Chondrocyte (in vitro differentiated cells): ENCODE measurements around the gene IL36RN. TPM values are rescaled to one million over a fixed set of nuclear protein-coding genes. Genes with fewer than 3 reads are reported as not detected.

Experiments used
- DNase-seq: peaks from one replicate; pipeline ENCODE4 v3.0.0; 2021; ENCODE audit warnings: mixed read lengths, low spot score
- H3K27ac Mint-ChIP-seq: one replicate; pipeline ENCODE4 v1.8.0; 2021; ENCODE audit warnings: mild to moderate bottlenecking, moderate library complexity, mixed read lengths; ENCODE audit not compliant: unreplicated experiment
- H3K27me3 Mint-ChIP-seq: 2 replicates; pipeline ENCODE4 v1.8.0; 2021; ENCODE audit warnings: low read depth, mixed read lengths
- H3K36me3 Mint-ChIP-seq: 2 replicates; pipeline ENCODE4 v1.8.0; 2021; ENCODE audit warnings: low read depth, mixed read lengths
- H3K4me1 Mint-ChIP-seq: 2 replicates; pipeline ENCODE4 v1.8.0; 2021; ENCODE audit warnings: low read depth, mild to moderate bottlenecking, mixed read lengths
- H3K4me3 Mint-ChIP-seq: one replicate; pipeline ENCODE4 v1.8.0; 2021; ENCODE audit warnings: mild to moderate bottlenecking, moderate library complexity, mixed read lengths; ENCODE audit not compliant: unreplicated experiment
- H3K9me3 Mint-ChIP-seq: 2 replicates; pipeline ENCODE4 v1.8.0; 2021; ENCODE audit warnings: low read depth, mixed read lengths
- total RNA-seq: library from RNA; stranded (reverse); gene quantifications from 3 replicates; pipeline ENCODE4 v1.2.1, GENCODE V29; 2021
- TF ChIP-seq, protein P1 (sequence below): fragments of 200-600 bp; sonication (generic); IDR thresholded peaks from 2 replicates; pipeline ENCODE4 v1.5.0; 2021; ENCODE audit warnings: antibody characterized with exemption, mild to moderate bottlenecking, moderate library complexity

Gene IL36RN
- total RNA-seq, 1 donor from 2014 or later = not detected

DNA sequence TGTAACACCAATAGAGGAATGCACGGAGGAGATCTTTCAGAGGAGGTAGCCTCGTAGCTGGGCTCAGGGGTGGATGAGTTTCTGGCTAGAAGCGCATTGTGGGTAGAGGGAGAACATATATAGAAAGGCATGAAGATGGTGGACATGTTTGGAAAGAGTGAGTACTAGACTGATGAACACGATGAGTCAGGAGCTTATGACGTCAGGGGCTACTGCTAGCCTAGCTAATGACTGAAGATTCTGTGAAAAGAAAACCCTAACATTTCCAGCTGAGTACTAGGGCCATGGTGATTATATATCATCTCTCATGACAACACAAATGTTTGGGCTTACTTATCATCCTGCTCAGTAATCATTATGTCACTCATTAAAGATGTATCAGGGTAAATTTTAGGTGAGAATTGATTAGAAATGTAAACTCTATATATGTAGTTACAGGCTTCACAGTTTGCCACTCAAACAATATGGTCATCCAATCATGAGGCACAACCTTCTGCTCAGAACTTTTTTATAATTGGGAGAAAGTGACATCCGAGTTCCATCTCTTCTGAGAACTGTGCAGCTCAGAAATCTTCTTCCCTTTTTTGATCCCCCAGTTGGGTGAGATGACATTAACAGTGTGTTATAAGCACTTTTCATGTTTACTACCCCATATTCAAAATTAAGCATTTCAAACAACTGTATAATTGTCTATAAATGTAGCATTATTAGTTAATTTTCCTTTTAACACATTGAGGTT is 46.2 kb downstream of the IL36RN start:
- Mint-ChIP-seq H3K4me1 (no peaks in the 10 kb centered on the region), H3K9me3 (peaks cover 15% of the 10 kb centered on the region), H3K36me3 (no peaks in the 10 kb centered on the region), H3K4me3 (no peak overlapping the region), H3K27ac (no peak overlapping the region), H3K27me3 (peaks cover 47% of the 10 kb centered on the region)
- TF ChIP-seq, protein P1, sequence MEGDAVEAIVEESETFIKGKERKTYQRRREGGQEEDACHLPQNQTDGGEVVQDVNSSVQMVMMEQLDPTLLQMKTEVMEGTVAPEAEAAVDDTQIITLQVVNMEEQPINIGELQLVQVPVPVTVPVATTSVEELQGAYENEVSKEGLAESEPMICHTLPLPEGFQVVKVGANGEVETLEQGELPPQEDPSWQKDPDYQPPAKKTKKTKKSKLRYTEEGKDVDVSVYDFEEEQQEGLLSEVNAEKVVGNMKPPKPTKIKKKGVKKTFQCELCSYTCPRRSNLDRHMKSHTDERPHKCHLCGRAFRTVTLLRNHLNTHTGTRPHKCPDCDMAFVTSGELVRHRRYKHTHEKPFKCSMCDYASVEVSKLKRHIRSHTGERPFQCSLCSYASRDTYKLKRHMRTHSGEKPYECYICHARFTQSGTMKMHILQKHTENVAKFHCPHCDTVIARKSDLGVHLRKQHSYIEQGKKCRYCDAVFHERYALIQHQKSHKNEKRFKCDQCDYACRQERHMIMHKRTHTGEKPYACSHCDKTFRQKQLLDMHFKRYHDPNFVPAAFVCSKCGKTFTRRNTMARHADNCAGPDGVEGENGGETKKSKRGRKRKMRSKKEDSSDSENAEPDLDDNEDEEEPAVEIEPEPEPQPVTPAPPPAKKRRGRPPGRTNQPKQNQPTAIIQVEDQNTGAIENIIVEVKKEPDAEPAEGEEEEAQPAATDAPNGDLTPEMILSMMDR = no peak
- no peak for DNase-seq

GRCh38 chr2:113111121-113111520 is 52.1 kb downstream of the IL36RN start:
- no peak for DNase-seq

DNA sequence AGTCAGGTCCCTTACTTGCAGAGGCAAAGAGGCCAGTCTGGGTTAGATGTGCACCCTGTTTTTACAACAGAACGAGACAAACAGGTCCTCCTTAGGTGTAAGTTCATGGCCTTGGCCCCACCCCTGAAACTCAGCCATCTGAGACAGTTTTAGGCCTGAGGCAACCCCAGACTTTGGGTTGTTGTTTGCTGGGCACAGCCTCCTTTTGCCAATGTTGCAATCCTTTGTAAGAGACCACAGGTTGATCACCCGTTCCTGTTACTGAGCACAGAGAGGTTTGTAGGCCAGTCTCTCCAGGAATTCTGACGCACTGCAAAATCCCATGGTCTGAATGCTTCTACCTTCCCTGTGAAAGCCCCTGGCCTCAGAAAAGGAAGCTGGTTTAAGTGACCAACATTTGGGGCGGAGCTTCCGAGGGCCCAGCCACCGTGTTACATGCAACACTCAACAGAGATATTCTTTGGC is 52.9 kb downstream of the IL36RN start:
- peaks cover 21% of the 10 kb centered on the region for H3K27me3 Mint-ChIP-seq
- no peaks in the 10 kb centered on the region for H3K4me1 Mint-ChIP-seq
- H3K4me3 Mint-ChIP-seq = no peak overlapping the region
- TF ChIP-seq, protein P1 = no peak
- DNase-seq = no peak
- no peak overlapping the region for H3K27ac Mint-ChIP-seq
- H3K36me3 Mint-ChIP-seq = no peaks in the 10 kb centered on the region
- peaks cover 3% of the 10 kb centered on the region for H3K9me3 Mint-ChIP-seq

More at GRCh38 chr2:113111121-113111520, 52.1 kb downstream of the IL36RN start:
- Mint-ChIP-seq H3K27ac (no peak overlapping the region), H3K4me1 (no peaks in the 10 kb centered on the region), H3K27me3 (peaks cover 22% of the 10 kb centered on the region), H3K9me3 (peaks cover 3% of the 10 kb centered on the region), H3K4me3 (no peak overlapping the region), H3K36me3 (no peaks in the 10 kb centered on the region)
- TF ChIP-seq, protein P1 = no peak

DNA sequence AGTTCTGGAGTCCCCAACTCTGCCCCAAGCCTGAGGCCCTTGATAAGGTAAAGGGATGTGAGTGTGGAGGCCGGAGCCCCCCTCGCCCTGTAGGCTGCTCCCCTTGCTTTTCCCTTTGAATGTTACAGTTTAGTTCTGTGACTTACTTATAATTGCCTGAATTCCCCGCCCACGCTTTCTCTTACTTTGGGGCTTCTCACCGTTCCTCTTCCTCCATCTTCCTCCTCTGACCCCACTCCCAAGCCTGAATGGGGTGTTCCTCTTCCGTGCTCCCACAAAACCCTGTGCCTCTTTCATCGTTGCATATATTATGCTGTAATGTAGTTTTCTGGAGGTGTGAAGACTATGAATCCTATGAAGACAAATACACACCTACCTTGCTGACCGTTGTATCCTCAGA is 53.4 kb downstream of the IL36RN start:
- no peak overlapping the region for H3K4me3 Mint-ChIP-seq
- DNase-seq = no peak
- no peaks in the 10 kb centered on the region for H3K36me3 Mint-ChIP-seq
- TF ChIP-seq, protein P1 = no peak
- H3K4me1 Mint-ChIP-seq = no peaks in the 10 kb centered on the region
- H3K9me3 Mint-ChIP-seq = no peaks in the 10 kb centered on the region
- no peak overlapping the region for H3K27ac Mint-ChIP-seq
- peaks cover 18% of the 10 kb centered on the region for H3K27me3 Mint-ChIP-seq

DNA sequence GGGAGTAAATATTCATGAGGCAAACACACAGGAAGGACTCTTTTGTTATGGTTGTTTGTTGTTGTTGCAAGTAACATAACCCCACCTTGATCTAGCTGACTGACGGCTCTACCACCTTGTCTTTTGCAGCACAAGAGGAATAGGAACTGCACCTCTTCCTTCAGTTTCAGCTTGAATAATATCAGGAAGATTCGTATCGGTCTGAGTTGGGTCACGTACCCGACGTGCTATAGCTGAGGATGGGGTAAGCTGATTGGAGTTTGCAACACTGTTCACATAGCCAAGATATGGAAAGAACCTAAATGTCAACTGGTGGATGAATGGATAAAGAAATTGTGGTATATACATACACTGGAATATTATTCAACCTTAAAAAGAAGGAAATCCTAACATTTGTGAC is 53.9 kb downstream of the IL36RN start:
- no peak overlapping the region for H3K27ac Mint-ChIP-seq
- H3K27me3 Mint-ChIP-seq = peaks cover 18% of the 10 kb centered on the region
- DNase-seq = no peak
- no peaks in the 10 kb centered on the region for H3K36me3 Mint-ChIP-seq
- H3K4me1 Mint-ChIP-seq = no peaks in the 10 kb centered on the region
- TF ChIP-seq, protein P1 = no peak
- no peaks in the 10 kb centered on the region for H3K9me3 Mint-ChIP-seq
- H3K4me3 Mint-ChIP-seq = no peak overlapping the region
